GM18508 (cell line): ENCODE data around the gene CEP128.

Experiments
- ATAC-seq: cut with Tn5 transposase; IDR thresholded peaks from one replicate; pipeline ENCODE4 v1.9.1; 2021; ENCODE audit warnings: moderate number of reproducible peaks; ENCODE audit not compliant: insufficient read depth, unreplicated experiment

Gene CEP128

GRCh38 chr14:80507292-80507869 lies 434.2 kb downstream of the CEP128 start:
- no peak for ATAC-seq

GRCh38 chr14:80504781-80505180 lies 436.8 kb downstream of the CEP128 start:
- no peak for ATAC-seq

DNA sequence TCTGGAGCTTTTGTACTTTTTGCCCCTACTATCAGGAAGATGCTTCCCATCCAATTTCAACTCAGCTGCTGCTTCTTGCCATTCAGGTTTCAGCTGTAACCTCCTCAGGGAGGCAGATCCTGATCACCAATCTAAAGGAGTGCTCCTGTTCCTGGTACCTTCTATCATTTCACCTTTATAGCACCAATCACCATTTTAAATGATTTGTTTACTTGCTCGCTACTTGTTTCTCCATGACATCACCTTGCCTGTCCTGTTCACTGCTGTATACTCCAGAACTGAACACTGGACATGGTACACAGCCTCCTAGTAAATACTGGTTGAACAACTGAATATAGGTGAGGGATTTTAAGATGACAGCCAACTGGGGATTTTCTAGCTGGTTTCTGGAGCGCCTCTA lies 443.0 kb downstream of the CEP128 start:
- no peak for ATAC-seq

DNA sequence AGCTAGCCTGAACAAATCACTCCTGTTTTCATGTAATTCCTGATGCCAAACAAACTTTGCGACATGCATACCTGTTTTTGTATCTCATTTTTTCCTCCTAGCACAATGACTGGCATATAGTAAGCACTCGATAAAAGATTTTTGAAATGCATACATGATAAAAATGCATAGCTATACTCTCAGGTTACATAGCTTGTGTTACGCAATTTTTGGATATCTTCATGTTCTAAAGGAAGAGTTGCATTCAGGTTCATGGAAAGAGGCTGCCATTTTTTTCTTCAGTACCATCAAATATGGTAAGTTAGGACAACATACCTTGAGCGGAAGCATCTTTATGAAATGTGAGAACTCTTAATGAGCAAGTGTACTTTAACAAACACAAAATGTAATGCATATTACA lies 445.4 kb downstream of the CEP128 start:
- ATAC-seq = no peak

DNA sequence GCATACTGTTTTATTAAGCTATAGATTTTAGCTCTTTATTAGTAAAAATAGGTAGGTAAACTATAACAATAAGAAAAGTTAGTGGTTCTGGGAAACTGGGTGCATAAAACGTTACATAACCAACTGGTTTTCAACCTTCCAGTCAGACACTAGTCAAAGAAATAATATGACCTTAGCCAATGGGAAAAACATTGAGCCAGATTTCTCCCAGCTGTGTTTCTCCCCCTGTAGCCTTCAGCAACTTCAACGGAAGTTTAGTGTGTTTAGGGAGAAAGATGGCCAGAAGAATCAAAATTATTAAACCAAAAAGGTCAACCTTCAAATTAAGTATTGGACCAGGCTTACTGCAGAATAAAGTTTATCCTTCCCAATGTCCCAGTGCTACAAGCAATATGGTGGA lies 446.8 kb downstream of the CEP128 start:
- no peak for ATAC-seq

DNA sequence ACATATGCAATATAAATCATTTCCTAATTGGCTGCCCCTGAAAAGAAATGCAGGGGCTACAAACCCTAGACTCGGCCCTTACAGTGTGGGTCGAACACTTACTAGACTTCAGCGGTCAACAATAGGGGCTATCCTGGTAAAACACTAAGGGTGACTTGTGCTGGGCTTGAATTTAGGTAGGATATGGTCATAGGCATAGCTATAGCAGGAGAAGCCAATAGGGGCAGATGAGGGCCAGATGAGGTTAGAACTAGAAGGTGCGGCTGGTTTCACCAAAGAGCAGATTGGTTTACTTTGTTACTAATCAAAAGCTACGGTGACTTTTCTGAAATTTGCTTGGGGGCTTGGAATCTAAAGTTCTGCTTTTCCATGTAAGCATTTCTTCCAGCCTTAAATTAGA lies 447.9 kb downstream of the CEP128 start:
- no peak for ATAC-seq

GRCh38 chr14:80491650-80492049 lies 449.9 kb downstream of the CEP128 start:
- no peak for ATAC-seq

- ATAC-seq = no peak
Measured at GRCh38 chr14:80491131-80491530, 450.4 kb downstream of the CEP128 start.

DNA sequence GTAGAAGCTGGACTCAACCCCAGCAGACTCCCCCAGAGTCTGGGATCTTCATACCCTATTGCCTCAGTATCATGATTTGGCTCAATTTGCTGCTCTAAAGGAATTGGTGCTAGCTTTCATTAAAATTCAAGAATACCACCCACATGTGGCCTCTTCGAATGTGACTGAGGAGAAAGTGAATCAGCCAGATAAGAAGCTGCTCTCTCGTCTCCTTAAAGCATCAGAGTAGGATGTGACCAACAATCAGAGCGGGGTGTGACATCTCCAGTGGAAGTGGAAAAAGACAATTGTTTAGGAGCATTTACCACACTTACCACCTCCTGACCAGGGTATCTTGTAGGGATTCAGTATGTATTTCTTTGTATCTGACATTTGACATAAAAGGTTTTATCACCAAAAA lies 452.0 kb downstream of the CEP128 start:
- ATAC-seq = no peak

GRCh38 chr14:80485764-80486163 lies 455.8 kb downstream of the CEP128 start:
- ATAC-seq = no peak

GRCh38 chr14:80483331-80483730 lies 458.2 kb downstream of the CEP128 start:
- ATAC-seq = no peak

GRCh38 chr14:80477388-80478160 lies 464.0 kb downstream of the CEP128 start:
- no peak for ATAC-seq

DNA sequence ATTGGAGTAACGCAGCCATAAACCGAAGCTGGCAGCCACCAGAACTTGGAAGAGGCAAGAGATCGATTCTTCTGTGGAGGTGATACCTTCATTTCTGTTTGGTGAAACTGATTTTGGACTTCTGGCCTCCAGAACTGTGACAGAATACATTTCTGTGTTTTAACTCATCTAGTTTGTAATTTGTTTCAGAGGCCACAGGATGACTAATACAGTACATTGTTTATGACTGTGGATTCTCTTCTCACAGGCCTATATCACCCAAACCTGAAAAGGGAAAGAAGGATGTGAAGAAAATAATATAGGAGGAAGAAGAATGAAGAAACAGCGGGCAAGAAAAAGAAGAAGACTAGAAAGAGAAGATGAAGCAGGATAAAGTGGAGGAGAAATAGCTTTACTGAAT lies 466.5 kb downstream of the CEP128 start:
- ATAC-seq = no peak

DNA sequence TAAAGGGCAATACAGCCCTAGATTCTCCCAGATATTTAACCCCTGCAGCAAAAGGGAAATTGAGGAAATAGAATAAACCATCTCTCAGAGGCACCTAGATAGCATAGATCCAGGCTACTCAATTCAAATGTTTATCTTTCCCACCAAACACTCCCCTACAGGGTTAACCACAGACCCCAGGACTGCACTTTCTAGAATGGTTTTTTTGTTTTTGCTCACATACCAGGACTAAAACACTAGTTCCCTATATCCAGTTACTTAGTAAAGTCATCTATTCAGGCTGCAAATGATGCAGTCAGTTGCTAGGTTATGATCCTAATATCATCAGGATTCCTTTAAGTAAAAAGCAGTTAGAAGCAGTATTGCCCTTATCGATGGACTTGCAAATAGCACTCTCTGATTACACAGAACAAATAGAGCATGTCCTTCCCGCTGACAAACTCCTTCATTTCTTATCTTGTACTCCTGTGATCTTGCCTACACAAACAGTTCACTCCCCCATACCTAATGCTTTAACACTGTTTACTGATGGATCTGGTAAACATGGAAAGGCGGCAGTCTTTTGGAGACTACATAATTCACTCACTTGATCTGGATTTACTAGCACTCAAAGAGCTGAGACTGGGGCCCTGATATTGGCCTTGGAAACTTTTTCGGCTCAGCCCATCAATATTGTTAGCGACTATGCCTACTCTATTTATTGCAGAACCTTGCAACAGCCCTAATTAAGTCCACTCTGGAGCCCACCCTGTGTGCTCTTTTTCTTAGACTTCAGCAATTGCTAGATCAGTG lies 473.0 kb downstream of the CEP128 start:
- ATAC-seq = no peak

DNA sequence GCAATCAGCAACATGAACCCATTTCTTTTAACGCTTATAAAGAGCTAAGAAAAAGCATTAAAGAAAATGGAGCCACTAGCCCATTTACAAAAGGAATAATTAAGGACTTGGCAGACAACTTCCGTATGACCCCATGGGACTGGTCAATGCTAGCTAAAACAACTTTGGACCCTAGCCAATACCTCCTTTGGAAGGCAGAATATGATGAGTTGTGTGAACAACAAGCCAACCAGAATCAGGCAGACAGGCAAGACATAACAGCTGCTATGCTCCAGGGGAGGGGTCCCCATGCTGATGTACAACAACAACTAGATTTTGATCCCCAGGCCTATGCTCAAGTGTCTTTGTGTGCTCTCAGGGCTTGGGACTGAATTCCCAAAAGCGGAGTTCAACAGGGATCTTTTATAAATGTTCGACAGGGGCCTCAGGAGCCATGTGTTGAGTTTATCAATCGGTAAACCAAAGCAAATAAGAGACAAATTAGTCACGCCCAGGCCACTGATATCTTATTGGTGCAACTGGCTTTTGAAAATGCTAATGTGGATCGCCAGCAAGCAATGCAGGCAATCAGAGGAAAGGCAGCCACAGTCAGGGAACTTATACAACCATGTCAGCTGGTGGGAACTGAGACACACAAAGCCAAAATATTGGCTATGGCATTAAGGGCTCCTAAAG lies 475.9 kb downstream of the CEP128 start:
- no peak for ATAC-seq

DNA sequence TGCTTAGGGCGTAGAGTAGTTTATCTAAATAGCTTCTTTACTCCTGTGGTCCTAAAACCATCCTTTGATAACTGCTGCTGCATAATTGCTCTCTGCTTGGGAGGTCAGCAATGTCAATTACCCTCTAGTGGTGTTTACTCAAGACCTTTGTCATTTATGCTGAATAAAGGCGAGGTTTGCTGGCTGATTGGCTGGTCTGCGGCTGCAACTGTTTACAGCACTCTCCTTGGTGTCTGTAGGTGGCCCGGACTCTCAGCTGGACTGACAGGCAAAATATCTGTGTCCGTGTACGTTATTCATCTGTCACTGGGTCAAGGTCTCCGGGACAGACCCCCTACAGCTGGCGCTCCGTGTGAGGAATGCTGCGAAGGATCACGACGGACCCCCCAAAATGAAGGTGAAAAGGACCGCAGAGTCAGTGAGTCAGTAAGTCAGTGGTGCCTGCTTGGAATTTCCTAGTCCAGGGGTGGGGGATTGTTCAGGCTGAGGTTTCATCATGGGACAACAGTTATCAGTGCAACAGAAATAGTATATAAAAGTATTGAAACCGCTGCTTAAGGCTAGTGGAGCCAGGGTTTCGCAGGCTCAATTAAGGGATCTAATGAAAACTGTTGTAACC lies 476.9 kb downstream of the CEP128 start:
- no peak for ATAC-seq

DNA sequence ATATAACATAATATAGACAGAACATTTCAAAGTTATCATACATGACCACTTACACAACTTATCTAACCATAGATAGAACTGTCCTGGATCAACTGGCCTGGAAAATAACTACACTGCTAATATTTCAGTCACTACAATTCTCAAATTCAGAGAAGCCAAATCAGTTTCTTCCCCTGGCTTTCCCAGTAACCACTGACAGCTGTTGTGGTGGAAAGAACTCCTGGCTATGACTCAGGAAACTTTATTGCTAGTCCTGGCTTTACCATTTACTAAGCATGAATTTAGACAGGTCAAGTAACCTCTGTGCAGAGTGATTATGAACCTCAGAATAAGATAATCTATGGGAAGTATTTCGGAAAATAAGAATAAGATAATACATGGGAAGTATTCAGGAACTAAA lies 485.3 kb downstream of the CEP128 start:
- no peak for ATAC-seq

DNA sequence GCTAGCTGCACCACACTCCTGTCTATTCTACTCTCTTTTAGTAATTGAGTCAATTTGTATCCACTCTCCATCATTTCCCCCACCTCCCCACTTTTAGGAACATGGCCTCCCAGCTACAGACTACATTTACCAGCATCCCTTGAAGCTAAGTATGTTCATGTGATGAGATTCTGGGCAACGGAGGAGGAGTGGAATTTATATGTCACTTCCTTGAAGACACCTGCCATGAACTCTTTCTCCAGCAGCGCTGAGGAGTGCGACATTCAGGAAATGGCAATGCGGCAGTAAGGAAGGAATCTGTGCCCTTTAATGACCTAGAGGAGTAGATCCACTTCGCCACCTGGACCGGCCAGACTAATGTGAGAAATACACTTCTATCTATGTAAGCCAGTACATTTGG lies 486.5 kb downstream of the CEP128 start:
- ATAC-seq = no peak

- no peak for ATAC-seq
Measured at GRCh38 chr14:80448267-80448666, 493.3 kb downstream of the CEP128 start.

GRCh38 chr14:80447392-80447791 lies 494.1 kb downstream of the CEP128 start:
- ATAC-seq = no peak
